GM21515 (cell line): ENCODE data around the gene GIT2.
A peak's percentile ranks its signal among the peaks of the same experiment; 100 is the strongest.
"Not testable (repeated sequence)": the region's sequence is repeated elsewhere in the genome, so short reads cannot be mapped to it uniquely, and the experiment has no call there.

Source experiments
- ATAC-seq: cut with Tn5 transposase; IDR thresholded peaks from one replicate; pipeline ENCODE4 v1.9.1; 2021; ENCODE audit not compliant: unreplicated experiment

Gene GIT2, protein sequence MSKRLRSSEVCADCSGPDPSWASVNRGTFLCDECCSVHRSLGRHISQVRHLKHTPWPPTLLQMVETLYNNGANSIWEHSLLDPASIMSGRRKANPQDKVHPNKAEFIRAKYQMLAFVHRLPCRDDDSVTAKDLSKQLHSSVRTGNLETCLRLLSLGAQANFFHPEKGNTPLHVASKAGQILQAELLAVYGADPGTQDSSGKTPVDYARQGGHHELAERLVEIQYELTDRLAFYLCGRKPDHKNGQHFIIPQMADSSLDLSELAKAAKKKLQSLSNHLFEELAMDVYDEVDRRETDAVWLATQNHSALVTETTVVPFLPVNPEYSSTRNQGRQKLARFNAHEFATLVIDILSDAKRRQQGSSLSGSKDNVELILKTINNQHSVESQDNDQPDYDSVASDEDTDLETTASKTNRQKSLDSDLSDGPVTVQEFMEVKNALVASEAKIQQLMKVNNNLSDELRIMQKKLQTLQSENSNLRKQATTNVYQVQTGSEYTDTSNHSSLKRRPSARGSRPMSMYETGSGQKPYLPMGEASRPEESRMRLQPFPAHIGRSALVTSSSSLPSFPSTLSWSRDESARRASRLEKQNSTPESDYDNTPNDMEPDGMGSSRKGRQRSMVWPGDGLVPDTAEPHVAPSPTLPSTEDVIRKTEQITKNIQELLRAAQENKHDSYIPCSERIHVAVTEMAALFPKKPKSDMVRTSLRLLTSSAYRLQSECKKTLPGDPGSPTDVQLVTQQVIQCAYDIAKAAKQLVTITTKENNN

DNA sequence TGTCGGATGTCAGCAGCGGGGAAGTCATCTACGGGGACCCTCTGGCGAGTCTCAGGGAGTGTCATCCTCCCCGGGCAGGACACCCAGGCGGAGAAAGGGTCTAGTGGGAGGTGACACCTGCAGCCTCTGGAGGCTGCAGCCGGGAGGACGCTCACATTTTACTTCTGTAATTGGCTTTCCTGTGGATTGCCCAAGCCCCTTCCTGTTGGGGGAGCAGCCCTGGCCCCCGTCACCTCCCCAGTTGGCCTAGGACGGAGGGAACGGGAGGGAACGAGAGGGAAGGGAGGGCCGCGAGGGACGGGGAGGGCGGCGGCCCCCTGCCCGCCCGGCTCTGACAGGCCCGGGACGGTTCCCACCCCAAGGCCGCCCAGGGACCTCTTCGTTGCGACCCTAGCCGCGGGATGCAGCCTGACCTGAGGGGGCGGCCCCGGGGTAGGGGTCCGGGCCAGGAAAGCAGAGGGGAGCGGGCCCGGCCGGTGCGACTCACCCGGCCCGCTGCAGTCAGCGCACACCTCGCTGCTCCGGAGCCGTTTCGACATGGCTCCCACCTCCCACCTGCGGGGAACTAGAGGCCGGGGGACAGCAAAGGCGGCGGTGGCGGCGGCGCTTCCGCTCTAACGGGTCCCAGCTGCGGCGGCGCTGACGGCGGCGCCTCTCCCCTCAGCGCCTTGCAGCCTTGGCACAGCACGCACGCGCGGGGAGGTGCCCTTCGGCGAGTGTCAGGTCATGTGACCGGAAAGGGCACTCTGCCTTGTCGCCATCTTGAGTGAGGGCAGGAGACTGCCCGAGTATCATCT is at the start of gene GIT2:
Gene GIT2, minus strand, starts transcription at position 683 of the 797 bp plus-strand sequence. Its CDS starts 144 bp downstream, at position 539.
- ATAC-seq = peak; percentile 51

DNA sequence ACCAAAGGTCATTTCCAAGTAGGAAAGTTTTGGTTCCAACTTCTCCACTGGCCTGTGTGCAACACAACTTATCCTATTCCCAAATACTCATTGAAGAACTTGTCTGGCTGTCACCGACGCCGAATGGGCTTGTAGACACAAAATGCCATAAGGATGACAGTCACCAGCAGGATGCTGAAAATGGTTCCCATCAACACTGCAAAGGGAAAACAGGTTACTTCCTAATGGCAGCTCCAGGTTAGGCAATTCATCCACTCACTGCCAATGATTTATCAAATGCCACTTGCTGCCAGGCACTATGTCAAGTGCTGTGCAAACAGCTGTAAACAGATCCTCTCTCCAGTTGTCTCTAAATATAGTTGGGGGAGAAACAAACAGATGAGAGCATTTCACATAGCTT is 46.1 kb upstream of the GIT2 start:
- no peak for ATAC-seq

DNA sequence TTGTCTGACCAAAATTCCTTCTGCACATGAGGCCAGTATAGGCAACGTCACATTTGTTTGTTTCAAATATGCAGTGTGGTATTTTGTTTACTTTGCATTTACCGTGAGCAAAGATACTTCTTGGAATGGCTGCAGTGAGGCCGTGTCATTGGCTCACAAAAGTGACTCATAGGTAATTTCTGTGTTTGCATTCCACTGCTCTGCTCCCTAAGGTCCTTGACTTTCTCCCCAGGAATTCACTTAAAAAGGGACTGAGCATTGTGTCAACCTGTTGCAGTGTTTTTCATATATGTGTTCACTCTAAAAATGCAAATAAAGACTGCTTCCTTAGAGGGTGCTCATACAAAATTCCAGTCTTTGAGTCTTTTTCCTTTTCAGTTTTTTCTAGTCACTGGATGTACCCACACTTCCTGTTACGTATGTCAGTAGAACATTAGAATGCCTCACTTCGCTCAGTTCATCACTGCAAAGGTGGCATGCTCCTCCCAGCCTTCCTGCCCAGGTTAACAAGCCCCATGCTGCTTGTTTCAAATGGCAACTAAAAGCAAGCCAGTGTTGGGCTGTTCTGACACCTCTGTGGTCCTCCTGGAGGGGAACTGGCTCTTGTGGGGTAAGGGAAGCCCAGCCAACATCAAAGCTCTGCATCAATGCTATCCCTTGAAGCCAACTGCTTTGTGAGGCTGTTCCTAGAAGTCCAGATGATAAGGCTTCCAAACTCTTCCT is 43.1 kb upstream of the GIT2 start:
- no peak for ATAC-seq

DNA sequence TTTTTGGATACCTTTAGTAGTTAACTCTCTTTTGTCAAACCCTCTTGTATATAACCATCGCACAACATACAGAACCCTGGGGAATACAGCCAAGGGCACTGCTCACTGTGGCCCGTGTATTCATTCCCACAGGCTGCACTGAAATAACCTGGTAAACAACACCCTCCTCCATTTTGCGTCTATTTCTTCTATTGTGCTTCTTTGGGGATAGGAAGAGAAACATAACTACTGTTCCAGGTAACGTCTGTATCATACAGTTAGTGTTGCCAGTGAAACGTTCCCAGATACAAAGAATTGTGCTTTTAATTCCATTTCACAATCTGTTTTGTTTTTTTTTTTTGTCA is 42.5 kb upstream of the GIT2 start:
- no peak for ATAC-seq

DNA sequence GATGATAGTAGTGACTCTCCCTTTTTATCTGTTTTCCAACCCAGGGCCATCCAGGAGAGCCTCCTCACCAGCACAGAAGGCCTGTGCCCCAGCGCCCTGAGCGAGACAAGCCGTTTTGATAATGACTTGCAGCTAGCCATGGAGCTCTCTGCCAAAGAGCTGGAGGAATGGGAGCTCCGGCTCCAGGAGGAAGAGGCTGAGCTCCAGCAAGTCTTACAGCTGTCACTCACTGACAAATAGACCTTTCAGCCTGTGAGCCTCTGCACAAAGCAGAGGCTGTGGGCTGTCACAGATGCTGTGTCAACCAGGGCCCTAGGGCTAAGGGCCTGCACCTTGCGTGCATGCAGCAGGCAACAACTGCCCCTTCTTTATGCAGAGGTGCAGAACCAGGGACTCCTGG is 41.1 kb upstream of the GIT2 start:
- ATAC-seq = no peak

DNA sequence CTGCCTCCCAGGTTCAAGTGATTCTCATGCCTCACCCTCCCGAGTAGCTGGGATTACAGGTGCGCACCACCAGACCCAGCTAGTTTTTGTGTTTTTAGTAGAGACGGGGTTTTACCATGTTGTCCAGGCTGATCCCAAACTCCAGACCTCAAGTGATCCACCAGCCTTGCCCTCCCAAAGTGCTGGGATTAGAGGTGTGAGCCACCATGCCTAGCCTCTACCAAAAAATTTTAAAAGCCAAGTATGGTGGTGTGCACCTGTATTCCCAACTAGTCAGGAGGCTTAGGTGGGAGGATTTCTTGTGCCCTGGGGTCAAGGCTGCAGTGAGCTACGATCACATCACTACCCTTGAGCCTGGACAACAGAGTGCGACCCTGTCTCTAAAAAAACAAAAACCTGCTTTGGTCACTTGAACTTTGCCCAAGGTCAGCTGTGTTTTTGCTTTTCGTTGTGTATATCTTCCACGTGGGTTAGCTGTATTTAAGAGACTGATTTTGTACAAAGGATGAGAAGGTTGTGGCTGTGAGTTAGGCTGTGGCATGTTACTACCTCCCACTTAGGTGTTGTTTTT is 39.5 kb upstream of the GIT2 start:
- ATAC-seq = no peak

DNA sequence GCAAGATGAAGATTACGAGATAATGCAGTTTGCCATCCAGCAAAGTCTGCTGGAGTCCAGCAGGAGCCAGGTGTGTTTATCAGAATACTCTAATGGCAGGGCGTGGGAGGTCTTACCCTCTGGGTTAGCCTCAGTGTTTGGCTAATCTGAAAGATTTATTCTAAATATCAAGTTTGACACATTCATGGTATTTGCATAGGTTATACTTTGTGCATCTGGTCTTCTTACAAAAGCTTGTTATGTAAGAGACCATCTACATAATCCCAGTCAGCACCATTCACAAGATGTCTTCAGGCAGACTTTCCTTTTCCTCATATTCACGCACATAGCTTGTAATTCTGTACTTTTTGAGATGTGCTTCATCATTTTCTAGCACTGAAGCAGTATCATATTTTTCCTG is 37.7 kb upstream of the GIT2 start:
- no peak for ATAC-seq

DNA sequence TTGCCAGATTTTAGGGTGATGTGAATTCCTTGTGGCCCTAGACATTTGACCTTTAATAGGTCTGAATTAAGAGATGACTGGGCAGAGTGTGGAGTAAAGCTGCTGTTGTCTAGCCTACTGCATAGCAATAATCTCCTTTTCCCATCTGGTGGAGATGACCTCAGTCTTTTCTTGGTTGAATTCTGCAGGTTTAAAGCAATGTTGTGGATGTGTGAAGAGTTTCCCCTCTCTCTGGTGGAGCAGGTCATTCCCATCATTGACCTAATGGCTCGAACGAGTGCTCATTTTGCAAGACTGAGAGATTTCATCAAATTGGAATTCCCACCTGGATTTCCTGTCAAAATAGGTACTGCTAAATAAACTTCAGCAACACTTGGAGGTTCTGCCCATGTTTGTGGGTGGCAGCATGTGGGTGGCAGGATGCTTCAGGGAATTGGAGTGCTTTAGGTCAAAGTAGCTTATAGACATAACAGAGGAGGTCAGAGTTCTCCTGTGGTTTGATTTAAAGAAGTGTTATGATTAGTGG is 33.2 kb upstream of the GIT2 start:
- ATAC-seq = no peak

DNA sequence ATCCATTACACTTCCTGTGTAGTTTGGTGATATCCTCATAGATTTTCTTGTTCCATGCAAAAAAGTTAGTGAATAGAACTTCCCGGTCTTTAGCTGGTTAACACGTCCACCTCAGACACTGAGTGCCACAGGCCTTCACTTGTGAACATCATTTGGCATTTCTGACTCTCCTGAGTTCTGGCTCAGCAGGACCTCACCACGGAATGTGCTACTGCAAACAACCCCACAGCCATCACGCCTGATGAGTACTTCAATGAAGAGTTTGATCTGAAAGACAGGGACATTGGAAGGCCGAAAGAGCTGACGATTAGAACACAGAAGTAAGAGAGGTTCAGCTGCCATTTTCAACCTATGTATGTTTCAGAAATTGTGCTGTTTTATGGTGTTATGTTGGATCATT is 32.2 kb upstream of the GIT2 start:
- ATAC-seq = no peak

DNA sequence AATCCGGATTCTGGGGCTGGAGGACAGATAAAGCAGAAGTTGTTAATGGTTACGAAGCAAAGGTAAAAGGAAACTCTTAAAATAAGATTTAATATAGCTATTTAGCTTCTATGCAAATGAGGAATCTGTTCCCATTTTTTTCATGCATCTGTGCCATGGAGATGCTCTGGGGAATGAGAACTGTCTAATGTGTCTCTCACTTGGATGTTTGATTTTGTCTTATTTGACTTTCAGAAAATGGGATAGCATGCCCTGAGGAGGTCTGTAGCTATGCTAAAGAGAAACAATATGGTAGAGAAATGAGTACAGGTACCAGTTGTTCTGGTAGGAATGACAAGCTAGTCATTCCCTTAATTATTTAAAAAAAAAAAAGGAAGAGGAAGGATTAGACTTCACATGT is 27.9 kb upstream of the GIT2 start:
- ATAC-seq = no peak

DNA sequence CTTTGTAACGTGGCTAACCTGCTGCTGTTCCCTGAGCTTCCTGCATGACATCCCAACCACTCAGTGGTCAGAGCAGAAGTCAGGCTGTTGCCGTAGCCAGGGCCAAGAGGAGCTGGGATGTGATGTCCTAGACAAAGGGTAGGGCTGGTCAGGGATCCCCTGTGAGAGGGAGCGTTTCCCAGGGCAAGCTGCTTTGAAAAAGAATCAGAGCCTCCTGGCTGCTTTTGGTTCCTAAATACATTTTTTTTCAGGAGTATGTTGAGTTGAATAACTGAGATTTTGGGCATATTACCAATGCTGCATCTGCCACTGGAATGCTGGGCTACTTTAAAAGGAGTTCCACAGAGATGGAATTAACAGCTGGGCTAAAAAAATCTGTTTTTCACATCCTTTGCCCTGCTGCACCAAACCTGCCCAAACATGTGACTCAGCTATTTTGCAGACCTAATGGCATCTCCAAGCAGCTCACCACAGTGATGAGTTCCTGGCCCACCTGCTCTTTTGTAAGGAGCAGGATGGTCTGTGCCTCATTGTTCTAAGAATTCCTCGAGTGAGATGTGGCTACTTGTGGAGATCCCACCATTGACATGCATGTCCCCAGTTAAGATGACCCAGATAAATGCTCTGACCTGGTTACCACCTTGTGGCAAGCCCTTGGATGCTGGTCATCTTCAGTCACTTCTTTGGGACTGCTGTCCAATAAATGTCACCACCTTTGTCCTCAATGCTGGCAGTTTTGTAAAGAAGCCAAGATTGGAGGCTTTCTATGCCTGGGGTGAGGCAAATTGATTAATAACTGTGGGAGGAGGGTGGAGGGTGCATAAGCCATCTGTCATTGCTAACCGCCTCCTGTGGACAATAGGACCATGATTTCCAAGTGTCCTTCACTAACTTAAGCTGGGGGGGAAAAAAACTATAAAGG is 27.2 kb upstream of the GIT2 start:
- no peak for ATAC-seq

DNA sequence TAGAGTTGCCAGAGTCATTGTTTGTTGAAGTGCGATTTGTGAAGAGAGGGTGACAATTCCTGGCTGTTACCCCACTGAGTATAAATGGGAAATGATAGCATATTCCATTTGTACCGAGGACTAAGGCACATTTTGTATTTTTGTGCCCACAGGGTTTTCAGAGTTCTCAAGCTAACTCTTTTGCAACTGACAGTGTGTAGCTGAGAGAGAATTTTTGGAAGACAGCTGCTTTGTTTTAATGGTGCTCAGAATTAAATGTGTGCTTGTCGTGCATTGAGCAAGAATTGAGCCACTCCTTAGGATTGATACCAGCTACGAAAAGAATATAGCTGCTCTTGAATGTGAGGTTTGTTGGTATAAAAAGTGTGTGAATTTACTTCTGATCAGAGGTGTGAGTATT is 24.8 kb upstream of the GIT2 start:
- ATAC-seq = no peak

DNA sequence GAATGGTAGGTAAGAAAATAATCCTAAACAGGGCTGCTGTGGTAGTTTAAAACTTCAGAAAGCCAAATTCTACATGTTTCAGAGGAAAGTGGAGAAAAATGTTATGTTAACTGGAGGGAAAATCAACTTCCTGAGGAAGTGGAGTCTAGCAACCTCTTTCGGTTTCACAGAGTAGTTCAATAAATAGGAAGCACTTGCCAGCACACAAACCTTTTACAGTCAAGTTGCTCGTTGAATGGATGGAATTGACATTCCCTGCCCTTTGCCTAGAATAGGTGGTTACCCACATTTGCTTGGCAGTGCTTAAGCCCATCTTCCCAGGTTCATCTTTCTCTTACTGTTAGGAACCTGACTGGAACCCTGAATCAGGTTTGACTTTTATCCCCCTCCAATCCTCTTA is 19.0 kb upstream of the GIT2 start:
- no peak for ATAC-seq

DNA sequence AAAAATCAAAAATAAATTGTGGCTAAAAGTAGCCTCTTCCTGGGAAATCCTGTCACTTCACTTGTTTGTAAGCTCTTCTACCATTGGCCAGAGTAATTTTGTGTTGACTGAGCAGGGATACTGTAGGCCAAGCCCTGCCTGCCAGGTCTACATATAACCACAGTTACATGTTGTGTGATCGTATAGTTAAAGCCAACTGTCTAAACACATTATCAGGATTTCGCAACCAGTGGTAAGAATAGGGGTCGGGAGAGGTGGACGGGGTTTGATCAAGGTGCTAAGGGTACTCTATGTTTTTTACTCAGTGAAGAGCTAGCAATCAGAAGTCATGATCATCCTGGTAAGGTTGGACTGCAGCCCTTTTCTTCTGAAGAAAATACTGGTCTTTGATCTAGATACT is 16.5 kb upstream of the GIT2 start:
- no peak for ATAC-seq

DNA sequence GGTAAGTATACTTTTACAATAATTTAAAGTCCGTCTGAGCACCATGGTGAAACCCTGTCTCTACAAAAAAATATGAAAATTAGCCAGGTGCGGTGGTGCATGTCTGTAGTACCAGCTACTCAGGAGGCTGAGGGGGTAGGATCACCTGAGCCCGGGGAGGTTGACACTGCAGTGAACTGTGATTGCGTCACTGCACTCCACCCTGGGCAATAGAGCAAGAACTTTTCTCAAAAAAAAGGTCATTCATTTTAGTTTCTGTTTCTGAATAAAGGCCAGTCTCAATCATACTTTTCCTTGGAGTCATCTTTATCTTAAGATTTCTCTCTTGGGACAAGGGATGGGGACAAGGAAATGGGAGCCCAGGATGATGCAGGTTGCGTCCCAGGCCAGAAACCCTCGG is 16.0 kb upstream of the GIT2 start:
- peak; percentile 51 for ATAC-seq

DNA sequence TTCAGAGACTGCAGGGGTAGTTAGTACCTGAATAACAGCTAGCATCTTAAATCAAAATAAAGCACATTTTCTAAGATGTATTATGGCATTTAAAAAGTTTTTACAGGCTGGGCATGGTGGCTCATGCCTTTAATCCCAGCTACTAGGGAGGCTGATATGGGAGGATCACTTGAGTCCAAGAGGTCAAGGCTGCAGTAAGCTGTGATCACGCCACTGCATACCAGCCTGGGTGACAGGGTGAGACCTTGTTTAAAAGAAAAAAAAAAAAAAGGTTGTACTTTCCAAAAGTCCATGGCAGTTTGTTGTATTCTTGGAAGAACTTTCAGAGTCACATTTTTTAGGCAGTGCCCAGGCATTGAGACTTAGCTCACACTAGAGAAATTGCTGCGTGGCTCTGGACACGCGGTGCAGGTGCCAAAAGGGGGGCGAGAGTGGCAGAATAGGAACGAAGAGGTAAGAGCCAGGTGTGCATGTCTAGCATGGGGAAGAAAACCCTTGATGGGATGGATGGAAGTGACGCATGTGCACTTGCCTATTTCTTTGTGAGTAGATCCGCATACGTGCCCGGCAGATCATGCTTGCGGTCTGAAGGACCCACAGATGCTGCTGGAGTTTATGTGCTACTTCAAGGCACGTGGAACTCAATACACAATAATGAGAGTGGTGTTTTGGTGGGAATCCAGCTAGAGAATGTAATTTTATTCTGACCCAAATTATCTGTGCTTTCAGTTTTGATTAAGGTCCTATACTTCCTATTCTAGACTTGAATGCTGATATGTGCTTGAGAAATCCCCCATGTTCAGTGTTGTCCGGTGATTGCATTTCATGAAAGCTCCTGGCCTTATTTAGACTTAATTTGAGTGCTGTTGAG is 14.9 kb upstream of the GIT2 start:
- ATAC-seq = no peak

DNA sequence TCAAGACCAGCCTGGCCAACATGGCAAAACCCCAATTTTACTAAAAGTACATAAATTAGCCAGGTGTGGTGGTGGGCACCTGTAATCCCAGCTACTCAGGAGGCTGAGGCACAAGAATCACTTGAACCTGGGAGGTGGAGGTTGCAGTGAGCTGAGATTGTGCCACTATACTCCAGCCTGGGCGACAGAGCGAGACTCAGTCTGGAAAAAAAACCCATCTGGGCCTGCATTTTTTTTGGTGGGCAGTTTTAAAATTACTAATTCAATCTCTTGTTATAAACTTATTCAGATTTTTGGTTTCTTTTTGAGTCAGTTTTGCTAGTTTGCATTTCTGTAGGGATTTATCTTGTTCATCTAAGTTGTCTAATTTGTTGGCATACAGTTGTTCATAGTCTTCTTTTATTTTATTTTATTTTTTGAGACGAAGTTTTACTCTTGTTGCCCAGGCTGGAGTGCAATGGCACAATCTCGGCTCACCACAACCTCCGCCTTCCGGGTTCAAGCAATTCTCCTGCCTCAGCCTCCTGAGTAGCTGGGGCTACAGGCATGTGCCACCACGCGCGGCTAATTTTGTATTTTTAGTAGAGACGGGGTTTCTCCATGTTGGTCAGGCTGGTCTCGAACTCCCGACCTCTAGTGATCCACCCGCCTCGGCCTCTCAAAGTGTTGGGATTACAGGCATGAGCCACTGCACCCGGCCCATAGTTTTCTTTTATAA is 12.7 kb upstream of the GIT2 start:
- not testable (repeated sequence) for ATAC-seq

DNA sequence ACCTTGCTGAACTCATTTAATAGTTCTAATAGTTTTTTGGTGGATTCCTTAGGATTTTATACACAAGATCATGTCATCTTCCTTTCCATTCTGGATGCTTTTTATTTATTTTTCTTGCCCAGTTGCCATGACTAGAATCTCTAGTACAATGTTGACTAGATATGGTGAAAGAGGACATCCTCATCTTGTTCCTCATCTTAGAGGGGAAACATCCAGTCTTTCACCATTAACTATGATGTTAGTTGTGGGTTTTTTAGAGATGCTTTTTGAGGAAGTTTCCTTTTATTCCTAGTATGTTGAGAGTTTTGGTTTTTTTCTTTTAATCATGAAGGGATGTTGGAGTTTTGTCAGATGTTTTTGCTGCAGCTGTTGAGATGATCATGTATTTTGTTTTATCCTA is 11.7 kb upstream of the GIT2 start:
- no peak for ATAC-seq
